GM21360 (cell line): ENCODE data around the gene ARPC5.
A peak's percentile ranks its signal among the peaks of the same experiment; 100 is the strongest.
"Not testable (repeated sequence)": the region's sequence is repeated elsewhere in the genome, so short reads cannot be mapped to it uniquely, and the experiment has no call there.

ENCODE experiments used
- ATAC-seq: cut with Tn5 transposase; IDR thresholded peaks from one replicate; pipeline ENCODE4 v1.9.1; 2021; ENCODE audit warnings: mild to moderate bottlenecking, moderate library complexity; ENCODE audit not compliant: unreplicated experiment

The ARPC5 gene

GRCh38 chr1:183612975-183613374 lies 22.6 kb downstream of the ARPC5 start:
- ATAC-seq = not testable (repeated sequence)

GRCh38 chr1:183612407-183612806 lies 23.2 kb downstream of the ARPC5 start:
- no peak for ATAC-seq

GRCh38 chr1:183611021-183611420 lies 24.6 kb downstream of the ARPC5 start:
- ATAC-seq = no peak

GRCh38 chr1:183609759-183610452 lies 25.7 kb downstream of the ARPC5 start:
- no peak for ATAC-seq

GRCh38 chr1:183609313-183609712 lies 26.3 kb downstream of the ARPC5 start:
- no peak for ATAC-seq

GRCh38 chr1:183607322-183607980 lies 28.1 kb downstream of the ARPC5 start:
- no peak for ATAC-seq

- no peak for ATAC-seq
Measured at GRCh38 chr1:183605904-183606303, 29.7 kb downstream of the ARPC5 start.

GRCh38 chr1:183604815-183605214 lies 30.8 kb downstream of the ARPC5 start:
- ATAC-seq = no peak

GRCh38 chr1:183604038-183604808 lies 31.4 kb downstream of the ARPC5 start:
- ATAC-seq = no peak

- no peak for ATAC-seq
Measured at GRCh38 chr1:183602510-183602909, 33.1 kb downstream of the ARPC5 start.

- ATAC-seq = no peak
Measured at GRCh38 chr1:183600634-183601033, 34.9 kb downstream of the ARPC5 start.

GRCh38 chr1:183600136-183600535 lies 35.4 kb downstream of the ARPC5 start:
- no peak for ATAC-seq

GRCh38 chr1:183598386-183598785 lies 37.2 kb downstream of the ARPC5 start:
- peak; percentile 64 for ATAC-seq

GRCh38 chr1:183597656-183598347 lies 37.8 kb downstream of the ARPC5 start:
- ATAC-seq = no peak

GRCh38 chr1:183596500-183596899 lies 39.1 kb downstream of the ARPC5 start:
- ATAC-seq = no peak

- no peak for ATAC-seq
Measured at GRCh38 chr1:183595537-183595936, 40.0 kb downstream of the ARPC5 start.

- ATAC-seq = peak; percentile 47
Measured at GRCh38 chr1:183593356-183593755, 42.2 kb downstream of the ARPC5 start.

- ATAC-seq = no peak
Measured at GRCh38 chr1:183592733-183593132, 42.9 kb downstream of the ARPC5 start.

GRCh38 chr1:183590244-183591191 lies 45.1 kb downstream of the ARPC5 start, which contains the start of gene NCF2:
TSS of gene NCF2 (minus strand) at chr1:183590459. CDS start at chr1:183590329, 130 bp downstream.
- ATAC-seq = peak; percentile 80

GRCh38 chr1:183589874-183590243 lies 45.7 kb downstream of the ARPC5 start:
- peak; percentile 9 for ATAC-seq
